ENCODE results near the gene OCA2. TPM values are rescaled to one million over a fixed set of nuclear protein-coding genes. Genes with fewer than 3 reads are reported as not detected.

Gene OCA2
- total RNA-seq, 1 donor from 2014 or later, result 0.25 TPM

GRCh38 chr15:28112101-28112760, 13.1 kb upstream of the OCA2 start:
- Histone ChIP-seq H3K27me3 (no peaks in the 10 kb centered on the region), H3K36me3 (peaks cover 4 to 59% of the 10 kb centered on the region in 2 donors), H3K27ac (no peak overlapping the region)

GRCh38 chr15:28111543-28111942, 12.4 kb upstream of the OCA2 start:
- Histone ChIP-seq H3K4me3 (no peak overlapping the region), H3K27ac (no peak overlapping the region), H3K9me3 (no peaks in the 10 kb centered on the region), H3K4me1 (peaks cover 11% of the 10 kb centered on the region), H3K36me3 (peaks cover 4 to 52% of the 10 kb centered on the region in 2 donors), H3K27me3 (no peaks in the 10 kb centered on the region)
- no peak for TF ChIP-seq CTCF (IDR thresholded peaks at IDR 0.05)
- no peak for TF ChIP-seq POLR2A (IDR thresholded peaks at IDR 0.05)
- TF ChIP-seq POLR2AphosphoS5 (IDR thresholded peaks at IDR 0.05; ENCODE audit: insufficient read depth in 1 of 2, low read depth in 1 of 2), result no peak
- intact Hi-C loops (cut with DNase I), result no loop called here
- DNase-seq (ENCODE audit: extremely low spot score in 2 of 2), result peak; percentile 72 to 77

More at GRCh38 chr15:28112101-28112760, 13.1 kb upstream of the OCA2 start:
- Histone ChIP-seq H3K4me1 (peaks cover 7% of the 10 kb centered on the region), H3K9me3 (no peaks in the 10 kb centered on the region), H3K4me3 (no peak overlapping the region)
- intact Hi-C loops (cut with DNase I), result no loop called here
- peak; percentile 37 to 62 for DNase-seq (ENCODE audit: extremely low spot score in 2 of 2)
- TF ChIP-seq POLR2AphosphoS5 (IDR thresholded peaks at IDR 0.05; ENCODE audit: insufficient read depth in 1 of 2, low read depth in 1 of 2), result no peak
- no peak for TF ChIP-seq POLR2A (IDR thresholded peaks at IDR 0.05)
- no peak for TF ChIP-seq CTCF (IDR thresholded peaks at IDR 0.05)

GRCh38 chr15:28110481-28110881, 11.4 kb upstream of the OCA2 start:
- peaks cover 16% of the 10 kb centered on the region for H3K4me1 ChIP-seq
- H3K27ac ChIP-seq, result no peak overlapping the region
- H3K4me3 ChIP-seq, result no peak overlapping the region
- no peaks in the 10 kb centered on the region for H3K27me3 ChIP-seq
- no peaks in the 10 kb centered on the region for H3K9me3 ChIP-seq
- H3K36me3 ChIP-seq, result peaks cover 2 to 43% of the 10 kb centered on the region in 2 donors
- TF ChIP-seq POLR2AphosphoS5 (IDR thresholded peaks at IDR 0.05; ENCODE audit: insufficient read depth in 1 of 2, low read depth in 1 of 2) (no peak), POLR2A (IDR thresholded peaks at IDR 0.05) (no peak), CTCF (IDR thresholded peaks at IDR 0.05) (no peak)
- intact Hi-C loops (cut with DNase I), result no loop called here
- peak; percentile 46 to 67 for DNase-seq (ENCODE audit: extremely low spot score in 2 of 2)

GRCh38 chr15:28109626-28110455, 10.7 kb upstream of the OCA2 start:
- peaks cover 0 to 37% of the 10 kb centered on the region in 2 donors for H3K36me3 ChIP-seq
- TF ChIP-seq POLR2A (IDR thresholded peaks at IDR 0.05), result no peak
- no peak for TF ChIP-seq CTCF (IDR thresholded peaks at IDR 0.05)
- intact Hi-C loops (cut with DNase I), result no loop called here
- H3K27ac ChIP-seq, result no peak overlapping the region
- no peaks in the 10 kb centered on the region for H3K9me3 ChIP-seq
- H3K4me3 ChIP-seq, result no peak overlapping the region
- no peaks in the 10 kb centered on the region for H3K27me3 ChIP-seq
- DNase-seq (ENCODE audit: extremely low spot score in 2 of 2), result peak in 1 of 2 donors; percentile 62
- peaks cover 16% of the 10 kb centered on the region for H3K4me1 ChIP-seq

- peaks cover 16% of the 10 kb centered on the region for H3K4me1 ChIP-seq
- no peak overlapping the region for H3K27ac ChIP-seq
- no peaks in the 10 kb centered on the region for H3K9me3 ChIP-seq
- H3K4me3 ChIP-seq, result peak overlapping the region; percentile 54 to 80
- intact Hi-C loops (cut with DNase I), result no loop called here
- peaks cover 0 to 17% of the 10 kb centered on the region in 2 donors for H3K36me3 ChIP-seq
- no peak for TF ChIP-seq POLR2AphosphoS5 (IDR thresholded peaks at IDR 0.05; ENCODE audit: insufficient read depth in 1 of 2, low read depth in 1 of 2)
- TF ChIP-seq POLR2A (IDR thresholded peaks at IDR 0.05), result no peak
- no peak for TF ChIP-seq CTCF (IDR thresholded peaks at IDR 0.05)
- DNase-seq (ENCODE audit: extremely low spot score in 2 of 2), result no peak
- no peaks in the 10 kb centered on the region for H3K27me3 ChIP-seq
These were observed 8.8 kb upstream of the OCA2 start for GRCh38 chr15:28107904-28108275.

Data from vagina (tissue), 2 donors.